Renal cortical epithelial cell (primary cell): ENCODE data around the gene UBE2A. TPM values are rescaled to one million over a fixed set of nuclear protein-coding genes. Genes with fewer than 3 reads are reported as not detected.
A peak's percentile ranks its signal among the peaks of the same experiment; 100 is the strongest.

Experiments
- DNase-seq: peaks from one replicate; pipeline ENCODE4 v3.0.0-alpha.2; 2011; ENCODE audit warnings: low read depth
- total RNA-seq: library from RNA; depleted of rRNA; stranded (reverse); fragments of >200 nt; gene quantifications from 2 replicates; pipeline ENCODE4 v1.2.3, GENCODE V29; 2014

Gene UBE2A
- total RNA-seq, 1 donor from 2014 or later: 68.8 TPM

DNA sequence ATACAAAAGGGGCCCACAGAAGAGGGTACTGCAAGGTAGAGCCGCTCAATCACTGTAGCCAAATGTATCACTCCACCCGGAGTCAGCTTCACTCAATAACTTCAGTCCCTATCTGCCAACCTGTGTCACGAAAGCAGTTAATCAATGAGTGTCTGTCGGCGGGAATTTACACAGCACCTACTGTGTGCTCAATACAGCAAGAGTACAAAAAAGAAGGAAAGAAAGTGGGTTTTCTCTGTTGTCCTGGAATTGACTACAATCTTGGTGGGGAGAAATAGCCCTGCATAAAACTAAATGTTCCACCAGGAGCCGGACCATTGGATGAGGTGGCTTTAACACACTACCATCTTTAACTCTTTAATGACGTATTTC is 32.6 kb downstream of the UBE2A start:
- no peak for DNase-seq

GRCh38 chrX:119614776-119615175 is 40.4 kb downstream of the UBE2A start:
- DNase-seq: no peak

DNA sequence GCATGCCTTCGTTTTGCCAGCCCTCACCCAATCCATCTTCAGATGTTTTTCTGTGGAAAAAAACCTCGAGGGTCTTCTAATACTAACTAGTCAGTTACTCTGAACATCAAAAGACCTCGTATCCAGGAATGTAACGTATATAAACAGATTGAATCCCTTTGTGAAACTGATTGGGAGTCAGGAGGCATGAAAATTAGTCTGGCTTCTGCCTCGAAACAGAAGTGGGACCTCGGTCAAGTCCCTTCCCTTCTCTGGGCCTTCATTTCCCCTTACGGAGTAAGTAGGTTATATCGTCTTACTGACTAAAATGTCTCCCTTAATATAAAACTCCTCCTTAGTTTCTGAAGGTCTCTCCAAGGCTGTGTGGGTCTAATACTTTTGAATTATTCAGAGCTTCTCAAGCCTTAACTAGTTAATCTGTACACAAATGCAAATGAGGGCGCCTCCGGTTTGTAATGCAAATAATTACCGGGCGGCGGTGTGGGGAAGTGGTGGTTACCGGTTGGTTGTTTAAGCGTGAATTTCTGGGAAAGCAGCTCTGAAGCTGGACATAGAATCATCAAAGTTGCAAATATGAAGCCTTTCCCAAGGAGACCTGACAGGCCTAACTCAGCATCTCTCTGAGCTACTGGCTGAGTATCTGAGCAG is 43.3 kb downstream of the UBE2A start:
- DNase-seq: peak; percentile 81

DNA sequence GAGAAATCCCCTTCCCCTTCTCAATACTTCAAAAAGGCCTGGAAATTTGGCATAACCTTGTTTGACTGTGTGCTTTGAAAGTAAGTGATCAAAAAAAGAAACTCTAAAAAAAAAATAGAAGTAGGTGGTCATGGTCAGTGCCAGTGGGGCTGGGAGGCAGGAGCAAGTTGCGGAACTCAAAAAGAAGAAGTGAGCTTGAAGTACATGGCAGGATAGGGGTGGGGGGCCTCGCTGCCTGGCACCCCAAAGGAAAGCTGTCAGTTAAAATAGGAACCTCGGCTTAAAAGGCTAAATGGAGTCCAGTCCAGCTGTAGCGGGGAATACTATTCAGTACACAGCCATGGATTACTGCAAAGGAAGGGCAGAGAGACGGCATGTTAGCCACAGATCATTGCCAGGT is 44.1 kb downstream of the UBE2A start:
- no peak for DNase-seq

GRCh38 chrX:119622356-119623232 is 48.2 kb downstream of the UBE2A start:
- peak; percentile 63 for DNase-seq

DNA sequence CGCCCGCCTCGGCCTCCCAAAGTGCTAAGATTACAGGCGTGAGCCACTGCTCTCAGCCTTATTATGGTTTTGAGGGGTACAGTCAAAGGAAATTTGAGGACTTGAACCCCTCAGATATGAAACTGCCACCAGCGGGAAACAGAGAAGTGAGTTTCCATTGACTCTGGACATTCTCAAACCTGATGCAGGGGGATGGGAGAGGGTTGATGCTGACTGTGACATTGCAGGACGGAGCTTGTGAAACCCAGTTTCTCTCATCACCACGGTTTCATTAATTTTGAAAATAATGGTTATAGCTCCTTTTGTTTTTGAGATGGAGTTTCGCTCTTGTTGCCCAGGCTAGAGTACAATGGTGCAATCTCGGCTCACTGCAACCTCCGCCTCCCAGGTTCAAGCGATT is 50.1 kb downstream of the UBE2A start:
- DNase-seq: no peak

- no peak for DNase-seq
Observed at GRCh38 chrX:119624951-119625668, 50.7 kb downstream of the UBE2A start.

DNA sequence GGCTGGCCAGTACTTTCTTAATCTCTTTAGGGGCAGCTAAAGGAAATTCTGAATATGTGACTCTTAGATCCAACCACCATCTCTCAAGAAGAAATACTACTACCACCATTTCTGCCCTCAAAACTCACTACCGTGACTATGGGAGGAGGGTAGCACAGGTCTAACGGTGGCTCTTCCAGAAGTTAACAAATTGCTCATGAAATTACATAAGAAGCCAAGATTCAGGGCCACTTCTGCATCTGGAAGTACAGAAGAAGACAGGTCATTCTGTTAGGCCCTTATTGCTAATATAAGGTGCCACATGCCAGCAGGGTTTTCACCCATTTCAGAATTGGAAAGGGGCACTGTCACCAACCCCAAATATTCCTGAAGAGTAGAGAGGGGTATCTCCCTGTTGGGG is 51.5 kb downstream of the UBE2A start:
- no peak for DNase-seq

Other genes starting within 250 kb of the UBE2A start
- 18.7 and 24.3 TPM in 2 replicates for gene SLC25A43, start 175.2 kb upstream of the UBE2A start, total RNA-seq
- 194 and 195 TPM in 2 replicates for gene SLC25A5, start 106.1 kb upstream of the UBE2A start, total RNA-seq
- gene STEEP1, start 9.2 kb upstream of the UBE2A start, total RNA-seq: 51.7 and 52.9 TPM in 2 replicates
- gene NKRF, start 31.9 kb downstream of the UBE2A start, total RNA-seq: 4.9 and 16.6 TPM in 2 replicates
- gene SEPTIN6, start 118.6 kb downstream of the UBE2A start, total RNA-seq: 19.4 and 31.5 TPM in 2 replicates
- gene SOWAHD, start 184.0 kb downstream of the UBE2A start, total RNA-seq: 0.35 and 0.99 TPM in 2 replicates
- 3,025 and 7,934 TPM in 2 replicates for gene RPL39, start 217.1 kb downstream of the UBE2A start, total RNA-seq